GM20431 (cell line): Measurements from ENCODE around the gene SULF2.

Source experiments
- in situ Hi-C: fragments of 300-500 bp; cut with MseI, MboI; formaldehyde crosslinking; loops from one replicate; pipeline ENCODE4 v1.15.0; 2020; ENCODE audit warnings: low sequenced_read_pairs; ENCODE audit not compliant: unreplicated experiment

Gene SULF2

GRCh38 chr20:47663354-47664067 lies 121.8 kb downstream of the SULF2 start:
- in situ Hi-C loops, result no loop called here

GRCh38 chr20:47662483-47663353 lies 122.6 kb downstream of the SULF2 start:
- in situ Hi-C loops, result no loop called here

GRCh38 chr20:47661714-47662113 lies 123.6 kb downstream of the SULF2 start:
- in situ Hi-C loops, result no loop called here

DNA sequence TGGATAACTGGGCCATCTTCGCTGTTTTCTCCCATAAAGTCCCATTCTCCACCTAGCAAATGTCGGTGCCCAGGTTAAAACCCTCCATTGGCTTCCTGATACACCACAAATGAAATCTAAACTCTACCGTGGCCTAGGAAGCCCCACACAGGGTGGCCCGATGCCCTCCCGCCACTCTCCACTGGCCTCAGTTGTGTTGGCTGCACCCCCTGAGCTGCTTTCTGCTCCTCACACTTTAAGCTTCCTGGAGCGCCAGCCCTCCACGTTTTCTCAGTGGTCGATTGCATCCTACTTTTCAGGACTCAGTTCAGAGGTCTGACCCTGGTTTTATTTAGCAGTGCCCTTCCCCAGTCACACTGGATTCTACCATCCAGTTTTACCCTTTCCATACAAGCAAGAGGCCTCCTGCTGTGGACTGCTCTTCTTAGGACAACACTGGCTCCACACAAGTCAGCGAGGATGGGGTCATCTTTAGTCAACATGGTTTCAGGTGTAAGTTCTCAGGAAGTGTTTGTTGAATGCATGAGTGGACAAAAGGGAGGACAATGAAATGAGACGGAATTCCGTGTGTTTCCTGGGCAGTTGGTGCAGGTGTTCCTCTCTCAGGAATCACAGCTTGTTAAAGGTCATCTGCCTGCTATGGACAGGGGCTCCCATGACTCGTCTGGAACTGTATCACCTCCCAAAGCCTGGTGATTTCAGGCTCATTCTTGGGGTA lies 124.1 kb downstream of the SULF2 start:
- in situ Hi-C loops, result no loop called here

GRCh38 chr20:47660602-47660905 lies 124.7 kb downstream of the SULF2 start:
- in situ Hi-C loops, result no loop called here

DNA sequence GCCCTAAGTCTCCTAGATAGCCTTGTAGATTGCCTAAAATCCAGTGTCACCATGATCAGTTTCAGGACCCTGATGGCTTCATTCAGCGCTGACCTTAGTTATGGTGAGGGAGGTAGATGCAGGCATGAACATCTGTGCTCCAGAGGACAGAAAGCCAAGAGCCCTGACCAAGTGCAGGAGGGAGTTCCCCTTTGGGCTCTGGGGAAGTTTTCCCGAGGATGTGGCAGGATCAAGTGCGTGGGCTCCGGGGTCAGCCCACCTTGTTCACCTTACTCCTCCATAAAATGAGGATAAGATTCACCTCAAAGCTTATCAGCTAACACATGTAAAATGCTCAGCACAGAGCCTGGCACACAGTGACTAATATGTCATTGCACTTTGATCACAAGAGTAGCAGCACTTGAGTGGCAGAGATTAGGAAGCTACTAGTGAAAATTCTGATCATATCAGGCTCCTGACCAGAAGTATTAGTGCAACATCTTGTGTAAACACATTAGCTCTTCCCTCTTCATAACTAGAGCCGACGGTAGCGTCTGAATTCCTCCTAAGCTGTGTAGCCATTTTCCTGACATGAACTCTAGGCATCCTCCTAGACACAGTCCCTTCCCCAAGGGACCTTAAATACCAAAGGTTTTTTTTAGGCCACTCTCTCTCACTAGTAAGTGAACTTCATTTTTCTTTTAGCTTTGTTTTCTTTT lies 125.2 kb downstream of the SULF2 start:
- in situ Hi-C loops, result no loop called here

DNA sequence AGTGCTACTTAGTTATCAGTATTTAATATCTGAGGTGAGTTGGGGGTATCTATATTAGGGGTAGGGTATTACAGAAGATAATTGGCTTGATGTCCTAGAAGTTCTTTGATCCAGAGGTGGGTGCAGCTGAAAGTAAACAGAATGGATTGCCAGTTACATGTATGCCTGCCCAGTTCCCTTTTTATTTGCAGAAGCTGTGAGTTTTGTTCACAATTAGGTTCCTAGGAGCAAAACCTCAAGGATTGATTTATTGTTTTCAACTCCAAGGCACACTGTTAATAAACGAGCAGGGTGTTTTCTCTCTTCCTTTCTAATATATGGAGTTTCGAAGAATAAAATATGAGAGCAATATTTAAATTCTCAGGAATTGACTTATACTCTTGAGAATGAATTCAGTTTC lies 129.0 kb downstream of the SULF2 start:
- in situ Hi-C loops, result no loop called here

DNA sequence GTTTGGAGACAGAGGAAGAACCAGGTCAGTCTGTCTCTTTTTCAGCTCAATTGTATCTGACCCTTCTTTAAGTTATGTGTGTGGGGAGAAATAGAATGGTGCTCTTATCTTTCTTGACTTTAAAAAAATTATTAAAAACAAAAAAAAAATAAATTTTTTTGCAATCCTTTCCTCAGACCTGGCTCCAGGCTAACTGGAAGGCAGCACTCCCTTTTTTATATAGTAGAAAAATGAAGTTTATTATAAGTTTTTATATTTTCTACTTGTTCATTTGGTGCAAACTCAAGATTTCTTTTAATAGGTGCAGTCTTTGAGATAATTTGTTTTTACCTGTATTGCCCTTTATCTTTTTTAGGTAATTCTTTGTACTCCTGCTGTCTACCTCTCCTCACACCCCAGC lies 129.6 kb downstream of the SULF2 start:
- in situ Hi-C loops, result no loop called here

DNA sequence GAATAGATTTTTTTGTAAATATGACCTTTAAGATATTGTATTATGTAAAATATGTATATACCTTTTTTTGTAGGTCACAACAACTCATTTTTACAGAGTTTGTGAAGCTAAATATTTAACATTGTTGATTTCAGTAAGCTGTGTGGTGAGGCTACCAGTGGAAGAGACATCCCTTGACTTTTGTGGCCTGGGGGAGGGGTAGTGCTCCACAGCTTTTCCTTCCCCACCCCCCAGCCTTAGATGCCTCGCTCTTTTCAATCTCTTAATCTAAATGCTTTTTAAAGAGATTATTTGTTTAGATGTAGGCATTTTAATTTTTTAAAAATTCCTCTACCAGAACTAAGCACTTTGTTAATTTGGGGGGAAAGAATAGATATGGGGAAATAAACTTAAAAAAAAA lies 130.9 kb downstream of the SULF2 start:
- in situ Hi-C loops, result no loop called here

GRCh38 chr20:47653869-47654268 lies 131.4 kb downstream of the SULF2 start:
- in situ Hi-C loops, result no loop called here

GRCh38 chr20:47652794-47653193 lies 132.5 kb downstream of the SULF2 start:
- in situ Hi-C loops, result no loop called here

DNA sequence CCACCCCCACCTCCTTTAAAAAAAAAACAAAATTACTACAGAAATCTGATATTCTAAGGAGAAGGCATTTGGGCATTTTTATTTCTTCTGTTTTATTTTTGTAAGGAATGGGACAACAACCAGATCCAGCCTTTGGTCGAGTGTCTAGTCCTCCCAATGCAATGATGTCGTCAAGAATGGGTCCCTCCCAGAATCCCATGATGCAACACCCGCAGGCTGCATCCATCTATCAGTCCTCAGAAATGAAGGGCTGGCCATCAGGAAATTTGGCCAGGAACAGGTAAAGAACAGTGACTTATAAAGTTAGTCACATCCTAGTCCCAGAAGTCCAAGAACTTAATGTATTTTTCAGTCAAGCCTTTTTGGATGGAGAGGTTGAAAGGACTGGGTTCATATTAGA lies 133.0 kb downstream of the SULF2 start:
- in situ Hi-C loops, result no loop called here

DNA sequence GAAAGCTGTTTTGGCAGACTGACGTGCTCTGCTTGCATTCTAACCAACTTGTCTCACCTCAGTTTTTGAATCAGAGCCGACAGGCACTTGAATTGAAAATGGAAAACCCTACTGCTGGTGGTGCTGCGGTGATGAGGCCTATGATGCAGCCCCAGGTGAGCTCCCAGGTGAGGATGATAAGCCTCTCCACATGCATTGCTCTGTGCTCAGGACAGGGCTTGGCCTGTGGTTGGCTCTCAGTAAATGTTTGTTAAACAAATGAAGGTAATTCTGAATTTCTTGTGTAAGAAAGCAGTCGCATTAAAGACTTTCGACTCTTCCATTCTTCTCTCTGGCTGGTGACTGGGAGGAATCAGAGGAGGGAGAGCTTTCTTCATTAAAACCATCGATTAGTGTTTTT lies 136.3 kb downstream of the SULF2 start:
- in situ Hi-C loops, result loop anchor here (25.0 kb wide), 2 partner anchors 387 to 462 kb away; no protein-coding TSS in a partner anchor

GRCh38 chr20:47647994-47648393 lies 137.3 kb downstream of the SULF2 start:
- in situ Hi-C loops, result loop anchor here (25.0 kb wide), 2 partner anchors 386 to 461 kb away; no protein-coding TSS in a partner anchor

GRCh38 chr20:47645632-47646031 lies 139.6 kb downstream of the SULF2 start:
- in situ Hi-C loops, result loop anchor here (25.0 kb wide), 2 partner anchors 383 to 458 kb away; no protein-coding TSS in a partner anchor

DNA sequence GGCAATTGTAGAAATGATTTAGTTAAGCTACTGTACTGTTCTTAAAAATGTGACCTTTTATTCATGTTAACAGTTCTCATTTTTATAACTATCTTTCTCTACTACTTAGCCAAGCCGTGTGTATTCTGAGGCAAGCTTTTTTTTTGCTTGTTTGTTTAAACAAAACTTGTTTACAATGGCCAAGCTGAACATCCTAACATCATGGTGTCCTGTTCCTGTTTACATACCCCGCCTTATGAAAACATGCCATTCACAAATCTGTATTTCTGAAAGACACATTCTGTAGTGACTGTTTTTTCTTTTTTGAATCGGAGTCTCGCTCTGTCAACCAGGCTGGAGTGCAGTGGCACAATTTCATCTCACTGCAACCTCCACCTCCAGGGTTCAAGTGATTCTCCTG lies 142.7 kb downstream of the SULF2 start:
- in situ Hi-C loops, result loop anchor here (25.0 kb wide), 2 partner anchors 380 to 455 kb away; no protein-coding TSS in a partner anchor

GRCh38 chr20:47642118-47642517 lies 143.2 kb downstream of the SULF2 start:
- in situ Hi-C loops, result loop anchor here (25.0 kb wide), 2 partner anchors 380 to 455 kb away; no protein-coding TSS in a partner anchor

- in situ Hi-C loops, result loop anchor here (25.0 kb wide), 2 partner anchors 377 to 452 kb away; no protein-coding TSS in a partner anchor
Measured at GRCh38 chr20:47638851-47639250, 146.4 kb downstream of the SULF2 start.

DNA sequence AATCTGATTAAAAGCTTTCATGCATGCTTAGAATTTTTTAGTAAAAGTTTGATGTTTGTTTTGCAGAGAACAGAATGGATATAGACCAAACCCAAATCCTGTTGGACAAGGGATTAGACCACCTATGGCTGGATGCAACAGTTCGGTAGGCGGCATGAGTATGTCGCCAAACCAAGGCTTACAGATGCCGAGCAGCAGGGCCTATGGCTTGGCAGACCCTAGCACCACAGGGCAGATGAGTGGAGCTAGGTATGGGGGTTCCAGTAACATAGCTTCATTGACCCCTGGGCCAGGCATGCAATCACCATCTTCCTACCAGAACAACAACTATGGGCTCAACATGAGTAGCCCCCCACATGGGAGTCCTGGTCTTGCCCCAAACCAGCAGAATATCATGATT lies 150.0 kb downstream of the SULF2 start:
- in situ Hi-C loops, result loop anchor here (25.0 kb wide), 2 partner anchors 373 to 448 kb away; no protein-coding TSS in a partner anchor

GRCh38 chr20:47631078-47631477 lies 154.2 kb downstream of the SULF2 start:
- in situ Hi-C loops, result loop anchor here (25.0 kb wide), 2 partner anchors 369 to 444 kb away; no protein-coding TSS in a partner anchor
